Thoracic aorta (tissue), 2 donors: ENCODE results near the gene LCAT. TPM values are rescaled to one million over a fixed set of nuclear protein-coding genes. Genes with fewer than 3 reads are reported as not detected.

Experiments used
- ATAC-seq: fragments of 150-250 bp; one replicate; pipeline ENCODE4 v1.8.0; 2017; ENCODE audit warnings: low read depth; ENCODE audit not compliant: insufficient number of reproducible peaks, low FRiP score
- DNase-seq: peaks from one replicate; pipeline ENCODE4 v3.0.0-alpha.2; 2020; ENCODE audit warnings: low spot score
- H3K27ac ChIP-seq, 2 donors: fragments of 200-600 bp; sonication (generic); 1 replicate in 1 of 2; 2 replicates in 1 of 2; pipeline ENCODE4 v1.5.1; 2016; ENCODE audit warnings: mild to moderate bottlenecking in 2 of 2, moderate library complexity in 2 of 2
- H3K27me3 ChIP-seq: fragments of 200-600 bp; sonication (generic); replicated peaks from 2 replicates; pipeline ENCODE4 v1.6.0; 2016; ENCODE audit warnings: mild to moderate bottlenecking; ENCODE audit not compliant: insufficient read depth
- H3K36me3 ChIP-seq: fragments of 200-600 bp; sonication (generic); one replicate; pipeline ENCODE4 v1.5.1; 2016
- H3K4me1 ChIP-seq, 2 donors: fragments of 200-600 bp; sonication (generic); 1 replicate in 1 of 2; 2 replicates in 1 of 2; pipeline versions ENCODE4 v1.5.1 to v1.6.0; 2016; ENCODE audit warnings: low read depth in 2 of 2, mild to moderate bottlenecking in 1 of 2; ENCODE audit not compliant: control insufficient read depth in 1 of 2
- H3K4me3 ChIP-seq: fragments of 200-600 bp; sonication (generic); 2 replicates; pipeline ENCODE4 v1.5.1; 2016; ENCODE audit warnings: mild to moderate bottlenecking
- H3K9me3 ChIP-seq: fragments of 200-600 bp; sonication (generic); 2 replicates; pipeline ENCODE4 v1.5.1; 2016
- CTCF ChIP-seq: fragments of 200-600 bp; sonication (generic); IDR thresholded peaks from one replicate; pipeline ENCODE4 v1.5.1; 2019; ENCODE audit warnings: antibody characterized with exemption
- total RNA-seq, 2 donors: library from RNA; depleted of rRNA; stranded (reverse); fragments of >200 nt; gene quantifications; one replicate each; pipeline versions ENCODE4 v1.1.0 to v1.2.3, GENCODE V29; 2016

LCAT gene
- 10 to 100 TPM; 28.1 to 46.6 TPM for total RNA-seq

DNA sequence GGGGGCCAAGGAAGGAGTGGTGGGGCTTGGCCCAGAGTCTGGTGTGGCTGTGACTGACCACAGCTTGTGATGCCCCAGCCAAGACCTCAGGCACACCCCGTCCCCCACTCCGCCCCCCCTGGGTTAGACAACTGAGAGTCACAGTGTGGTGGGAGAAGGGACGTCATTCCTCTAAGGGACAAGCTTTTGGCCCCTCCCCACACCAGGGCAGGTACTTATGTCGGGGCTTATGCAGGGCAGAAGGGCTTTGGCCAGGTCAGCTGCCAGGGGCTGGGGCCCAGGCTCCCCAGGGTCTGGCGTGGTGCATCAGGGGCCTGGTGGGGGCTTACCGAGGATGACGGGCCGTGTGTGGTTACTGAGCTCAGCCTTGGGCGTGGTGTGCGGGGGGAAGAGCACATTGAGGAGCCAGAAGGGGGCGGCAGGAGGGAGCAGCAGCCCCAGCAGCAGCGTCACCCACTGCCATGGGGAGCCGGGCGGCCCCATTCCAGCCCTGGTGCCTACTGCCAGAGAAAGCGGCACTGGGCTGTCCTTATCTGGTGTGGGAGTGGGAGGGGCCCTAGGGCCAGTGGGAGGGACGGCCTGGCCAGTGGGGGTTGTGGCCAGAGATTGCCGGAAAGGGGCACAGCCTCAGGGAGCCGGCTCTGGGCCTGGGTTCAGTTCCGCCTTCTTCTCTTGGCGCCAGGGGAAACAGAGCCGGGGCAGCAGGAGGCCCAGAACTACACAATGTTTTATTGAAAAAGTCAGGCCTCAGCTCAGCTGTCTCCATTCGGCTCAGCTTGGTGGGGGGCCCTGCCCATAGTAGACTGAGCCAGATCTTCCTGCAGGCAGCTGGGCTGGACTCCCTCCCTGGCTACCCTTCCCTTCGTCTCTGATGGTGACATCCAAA lies at the start of gene LCAT:
Gene LCAT, minus strand, starts transcription at position 502 of the 886 bp plus-strand sequence. Its CDS starts 19 bp downstream, at position 483.
- no peak for DNase-seq
- Histone ChIP-seq H3K4me3 (peak within 1 kb of the TSS; percentile 24), H3K9me3 (no peaks in the 10 kb centered on the region), H3K4me1 (peaks cover 12 to 20% of the 10 kb centered on the region in 2 donors), H3K27ac (peak within 1 kb of the TSS; percentile 84 to 90), H3K27me3 (no peaks in the 10 kb centered on the region), H3K36me3 (peaks cover 71% of the 10 kb centered on the region)
- peak; percentile 56 for ATAC-seq
- no peak for TF ChIP-seq CTCF

DNA sequence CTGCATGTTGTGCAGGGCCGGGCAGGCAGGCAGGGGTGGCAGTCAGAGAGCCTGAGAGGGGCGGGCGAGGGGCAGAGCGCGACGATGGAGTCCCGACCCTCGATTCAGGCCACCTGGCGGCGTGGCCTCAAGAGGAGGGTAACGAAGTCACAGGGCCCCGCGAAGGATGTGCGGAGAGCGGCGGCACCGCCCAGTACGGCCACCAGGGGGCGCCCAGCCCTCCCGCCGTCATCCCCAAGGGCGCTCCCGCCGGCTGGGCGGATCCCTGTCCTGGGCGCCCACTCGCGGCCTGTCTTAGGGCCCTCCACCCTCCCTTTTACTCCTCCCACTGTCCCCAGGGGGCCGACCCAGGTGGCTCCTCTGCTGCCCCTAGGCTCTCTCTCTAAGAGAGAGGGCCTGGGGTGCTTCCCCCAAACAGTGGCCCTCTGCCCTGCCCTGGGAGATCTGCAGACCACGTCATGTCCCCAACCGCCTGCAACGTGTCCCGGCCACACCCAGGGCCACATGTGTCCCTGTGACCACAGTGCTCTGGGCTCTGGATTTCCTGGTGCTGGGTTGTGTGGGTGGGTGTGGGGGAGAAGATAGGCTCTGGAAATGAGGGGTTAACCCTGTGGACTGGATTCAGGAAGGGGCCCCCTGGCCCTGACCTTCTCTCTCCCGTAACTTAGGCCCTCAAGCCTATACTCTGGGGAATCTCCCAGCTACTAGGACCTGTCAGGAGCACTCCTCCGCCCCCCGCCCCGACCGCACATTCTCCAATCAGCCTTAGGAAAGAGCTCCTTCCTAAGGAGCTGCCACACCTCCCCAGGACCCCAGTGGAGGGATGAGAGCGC lies 49.5 kb upstream of the LCAT start:
- Histone ChIP-seq H3K9me3 (no peaks in the 10 kb centered on the region), H3K27ac (peak overlapping the region in 1 of 2 donors; percentile 17), H3K4me3 (peak overlapping the region; percentile 73), H3K36me3 (no peaks in the 10 kb centered on the region), H3K27me3 (no peaks in the 10 kb centered on the region), H3K4me1 (peaks cover 6 to 10% of the 10 kb centered on the region in 2 donors)
- TF ChIP-seq CTCF = peak; percentile 100
- ATAC-seq (peak; percentile 67), DNase-seq (peak; percentile 20)

- peaks cover 6 to 10% of the 10 kb centered on the region in 2 donors for H3K4me1 ChIP-seq
- ATAC-seq = no peak
- no peaks in the 10 kb centered on the region for H3K27me3 ChIP-seq
- H3K36me3 ChIP-seq = no peaks in the 10 kb centered on the region
- TF ChIP-seq CTCF = no peak
- DNase-seq = no peak
- no peaks in the 10 kb centered on the region for H3K9me3 ChIP-seq
- no peak overlapping the region for H3K27ac ChIP-seq
- H3K4me3 ChIP-seq = peak overlapping the region; percentile 73
These were observed 48.8 kb upstream of the LCAT start for GRCh38 chr16:67992661-67993206.

GRCh38 chr16:67990018-67990386 lies 46.1 kb upstream of the LCAT start:
- no peak for ATAC-seq
- no peaks in the 10 kb centered on the region for H3K27me3 ChIP-seq

More at GRCh38 chr16:67990018-67990386, 46.1 kb upstream of the LCAT start:
- TF ChIP-seq CTCF = no peak
- Histone ChIP-seq H3K4me1 (peaks cover 6 to 10% of the 10 kb centered on the region in 2 donors), H3K27ac (no peak overlapping the region), H3K36me3 (no peaks in the 10 kb centered on the region), H3K4me3 (no peak overlapping the region), H3K9me3 (no peaks in the 10 kb centered on the region)
- no peak for DNase-seq
